ENCODE data around the gene SLC17A3.

GRCh38 chr6:25895771-25896170 is 21.7 kb upstream of the SLC17A3 start:
- TF ChIP-seq HNRNPH1 (optimal IDR thresholded peaks at IDR 0.05; ENCODE audit: low read depth, low read length) (no peak), POLR2A (conservative IDR thresholded peaks at IDR 0.05) (no peak), CTCF (IDR thresholded peaks at IDR 0.05 in 2 of 3, conservative IDR thresholded peaks at IDR 0.05 in 1 of 3; ENCODE audit: insufficient read depth in 2 of 3, low read depth in 1 of 3, low read length in 3 of 3) (no peak), FOXP4 (CRISPR knock-in tag; IDR thresholded peaks at IDR 0.05; ENCODE audit: borderline replicate concordance) (no peak), EP300 (IDR thresholded peaks at IDR 0.05; ENCODE audit: low read length) (no peak), ETV6 (IDR thresholded peaks at IDR 0.05; ENCODE audit: borderline replicate concordance in 1 of 2, low read depth in 2 of 2, low read length in 1 of 2) (no peak), ETV6 (CRISPR knock-in tag; IDR thresholded peaks at IDR 0.05; ENCODE audit: borderline replicate concordance) (no peak), ZNF175 (CRISPR knock-in tag; IDR thresholded peaks at IDR 0.05; ENCODE audit: low read depth) (no peak), FOXK1 (CRISPR knock-in tag; IDR thresholded peaks at IDR 0.05; ENCODE audit: borderline replicate concordance) (no peak), CEBPG (CRISPR knock-in tag; IDR thresholded peaks at IDR 0.05) (no peak), CEBPG (tag; conservative IDR thresholded peaks at IDR 0.05 in 1 of 2, IDR thresholded peaks at IDR 0.05 in 1 of 2) (no peak), MTA1 (IDR thresholded peaks at IDR 0.05; ENCODE audit: borderline replicate concordance) (no peak), FOXJ3 (CRISPR knock-in tag; IDR thresholded peaks at IDR 0.05) (no peak)
